ENCODE results near the gene MINK1.

MINK1 gene

GRCh38 chr17:4945944-4946280 is 112.8 kb downstream of the MINK1 start:
- H3K36me3 ChIP-seq (ENCODE audit: control insufficient read depth in 2 of 2, insufficient read depth in 1 of 2, low read length in 2 of 2) = peaks cover 38 to 60% of the 10 kb centered on the region in 2 experiments
- H3K27ac ChIP-seq (ENCODE audit: extremely low read depth, low read depth, low read length) = peak overlapping the region; percentile 99
- peaks cover 24% of the 10 kb centered on the region for H3K4me1 ChIP-seq (ENCODE audit: control insufficient read depth, insufficient read depth, low read length)
- CTCF ChIA-PET = interaction anchor here (0.6 to 2.5 kb wide), 6 partner anchors 37 to 264 kb away, joined by 3 to 11 read pairs (median 4); partner anchors contain the start of genes CAMTA2 and CHRNE
- POLR2A ChIA-PET = interaction anchor here (0.6 to 17.9 kb wide), 6 partner anchors 12 to 381 kb away, joined by 3 to 358 read pairs (median 4); partner anchors contain the start of gene SPAG7
- no peak overlapping the region for H3K4me3 ChIP-seq (ENCODE audit: low read depth, low read length)
- TF ChIP-seq ZNF561 (tag by site-specific recombination; IDR thresholded peaks at IDR 0.05; ENCODE audit: borderline replicate concordance) = no peak
- TF ChIP-seq REST (tag by site-specific recombination; IDR thresholded peaks at IDR 0.05) = peak; percentile 65; the same call in 1 of the 2 replicates
- peak; percentile 14; the same call in 1 of the 2 replicates for TF ChIP-seq GLIS1 (tag by site-specific recombination; IDR thresholded peaks at IDR 0.05)
- H3K9me3 ChIP-seq (ENCODE audit: control insufficient read depth, insufficient read depth, low read depth, low read length) = no peaks in the 10 kb centered on the region

GRCh38 chr17:4946312-4946976 is 113.3 kb downstream of the MINK1 start:
- peaks cover 38 to 57% of the 10 kb centered on the region in 2 experiments for H3K36me3 ChIP-seq (ENCODE audit: control insufficient read depth in 2 of 2, insufficient read depth in 1 of 2, low read length in 2 of 2)
- CTCF ChIA-PET = interaction anchor here (0.6 to 2.5 kb wide), 5 partner anchors 37 to 265 kb away, joined by 3 to 11 read pairs (median 4); partner anchors contain the start of genes CAMTA2 and CHRNE
- TF ChIP-seq CTCF (tag by site-specific recombination; IDR thresholded peaks at IDR 0.05) (no peak), HOXD13 (CRISPR knock-in tag; IDR thresholded peaks at IDR 0.05; ENCODE audit: borderline replicate concordance) (no peak), ZNF560 (tag by site-specific recombination; IDR thresholded peaks at IDR 0.05; ENCODE audit: borderline replicate concordance) (no peak), ZNF654 (tag by site-specific recombination; IDR thresholded peaks at IDR 0.05; ENCODE audit: low read depth) (no peak), MZF1 (tag by site-specific recombination; IDR thresholded peaks at IDR 0.05; ENCODE audit: borderline replicate concordance) (peak; percentile 21; the same call in 1 of the 2 replicates), BCL11B (tag by site-specific recombination; IDR thresholded peaks at IDR 0.05; ENCODE audit: low read depth) (no peak), ZNF600 (tag by site-specific recombination; IDR thresholded peaks at IDR 0.05) (peak; percentile 68), ZNF2 (tag by site-specific recombination; IDR thresholded peaks at IDR 0.05) (0 out of 2 replicates have a peak, but pooled peaks have one; percentile 15), REPIN1 (tag by site-specific recombination; IDR thresholded peaks at IDR 0.05; ENCODE audit: low read depth) (no peak), ZNF785 (tag by site-specific recombination; IDR thresholded peaks at IDR 0.05) (no peak), ZNF114 (tag by site-specific recombination; IDR thresholded peaks at IDR 0.05) (no peak), ZNF707 (tag by site-specific recombination; IDR thresholded peaks at IDR 0.05) (no peak), ZNF302 (tag by site-specific recombination; IDR thresholded peaks at IDR 0.05; ENCODE audit: low read depth) (no peak), ZNF121 (tag by site-specific recombination; IDR thresholded peaks at IDR 0.05) (no peak), ZNF174 (tag by site-specific recombination; IDR thresholded peaks at IDR 0.05) (no peak), ZNF670 (tag by site-specific recombination; IDR thresholded peaks at IDR 0.05; ENCODE audit: low read depth) (no peak), ZNF214 (tag by site-specific recombination; IDR thresholded peaks at IDR 0.05; ENCODE audit: borderline replicate concordance) (no peak), ZNF837 (tag by site-specific recombination; IDR thresholded peaks at IDR 0.05) (no peak), ZBTB20 (tag by site-specific recombination; IDR thresholded peaks at IDR 0.05) (no peak), ZBTB17 (tag by site-specific recombination; IDR thresholded peaks at IDR 0.05) (peak; percentile 45), ZNF366 (tag by site-specific recombination; conservative IDR thresholded peaks at IDR 0.05) (0 out of 2 replicates have a peak, but pooled peaks have one; percentile 11), KLF16 (tag by site-specific recombination; IDR thresholded peaks at IDR 0.05) (no peak)
- H3K4me1 ChIP-seq (ENCODE audit: control insufficient read depth, insufficient read depth, low read length) = peaks cover 22% of the 10 kb centered on the region
- peak overlapping the region; percentile 97 for H3K4me3 ChIP-seq (ENCODE audit: low read depth, low read length)
- POLR2A ChIA-PET = interaction anchor here (0.6 to 17.9 kb wide), 8 partner anchors 9 to 381 kb away, joined by 3 to 358 read pairs (median 4); partner anchors contain the start of genes INCA1, KIF1C and SPAG7
- H3K27ac ChIP-seq (ENCODE audit: extremely low read depth, low read depth, low read length) = peak overlapping the region; percentile 99
- H3K9me3 ChIP-seq (ENCODE audit: control insufficient read depth, insufficient read depth, low read depth, low read length) = no peaks in the 10 kb centered on the region
